ENCODE results near the gene TEKT2.

DNA sequence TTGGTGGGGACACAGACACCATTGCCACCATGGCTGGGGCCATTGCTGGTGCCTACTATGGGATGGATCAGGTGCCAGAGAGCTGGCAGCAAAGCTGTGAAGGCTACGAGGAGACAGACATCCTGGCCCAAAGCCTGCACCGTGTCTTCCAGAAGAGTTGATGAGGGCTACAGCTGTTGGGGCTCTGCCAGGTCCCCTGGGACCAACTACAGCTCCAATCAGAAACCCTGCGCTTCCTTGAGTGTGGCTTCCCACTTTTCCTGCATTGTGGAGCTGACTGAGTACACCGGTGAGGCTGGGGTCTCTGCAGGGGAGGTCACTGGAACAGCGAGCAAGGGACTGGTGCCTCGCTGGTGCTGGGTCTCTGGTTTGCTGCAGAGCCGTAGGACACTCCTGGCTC lies 9.3 kb downstream of the TEKT2 start:
- TF ChIP-seq ZNF274 (IDR thresholded peaks at IDR 0.05; ENCODE audit: low read depth, low read length): no peak
- no peak for TF ChIP-seq SUZ12 (IDR thresholded peaks at IDR 0.05; ENCODE audit: extremely low read depth, insufficient read depth, insufficient read length)
- TF ChIP-seq YY1 (IDR thresholded peaks at IDR 0.05; ENCODE audit: insufficient read depth, insufficient read length): no peak
